Renal cortical epithelial cell (primary cell): ENCODE results near the gene TNFRSF25. TPM values are rescaled to one million over a fixed set of nuclear protein-coding genes. Genes with fewer than 3 reads are reported as not detected.
A peak's percentile ranks its signal among the peaks of the same experiment; 100 is the strongest.
"Not testable (repeated sequence)": the region's sequence is repeated elsewhere in the genome, so short reads cannot be mapped to it uniquely, and the experiment has no call there.

Experiments
- DNase-seq: peaks from one replicate; pipeline ENCODE4 v3.0.0-alpha.2; 2011; ENCODE audit warnings: low read depth
- total RNA-seq: library from RNA; depleted of rRNA; stranded (reverse); fragments of >200 nt; gene quantifications from 2 replicates; pipeline ENCODE4 v1.2.3, GENCODE V29; 2014

The TNFRSF25 gene
- total RNA-seq, 1 donor from 2014 or later = 9.7 TPM

GRCh38 chr1:6502000-6502891 lies 36.3 kb upstream of the TNFRSF25 start:
- DNase-seq = no peak

- DNase-seq = no peak
Measured at GRCh38 chr1:6501279-6501813, 35.4 kb upstream of the TNFRSF25 start.

- no peak for DNase-seq
Measured at GRCh38 chr1:6500544-6501278, 34.7 kb upstream of the TNFRSF25 start.

- no peak for DNase-seq
Measured at GRCh38 chr1:6499296-6499695, 33.3 kb upstream of the TNFRSF25 start.

GRCh38 chr1:6498576-6499111 lies 32.7 kb upstream of the TNFRSF25 start:
- no peak for DNase-seq

- no peak for DNase-seq
Measured at GRCh38 chr1:6497867-6498575, 32.0 kb upstream of the TNFRSF25 start.

GRCh38 chr1:6497215-6497866 lies 31.4 kb upstream of the TNFRSF25 start:
- no peak for DNase-seq

- no peak for DNase-seq
Measured at GRCh38 chr1:6496890-6497214, 30.9 kb upstream of the TNFRSF25 start.

- no peak for DNase-seq
Measured at GRCh38 chr1:6496365-6496721, 30.4 kb upstream of the TNFRSF25 start.

- DNase-seq = no peak
Measured at GRCh38 chr1:6495540-6496364, 29.8 kb upstream of the TNFRSF25 start.

- no peak for DNase-seq
Measured at GRCh38 chr1:6495041-6495441, 29.1 kb upstream of the TNFRSF25 start.

- DNase-seq = no peak
Measured at GRCh38 chr1:6494627-6495026, 28.7 kb upstream of the TNFRSF25 start.

GRCh38 chr1:6493834-6494223 lies 27.9 kb upstream of the TNFRSF25 start:
- DNase-seq = not testable (repeated sequence)

- no peak for DNase-seq
Measured at GRCh38 chr1:6491966-6492365, 26.0 kb upstream of the TNFRSF25 start.

GRCh38 chr1:6491480-6491962 lies 25.5 kb upstream of the TNFRSF25 start, which contains the start of gene PLEKHG5:
TSS of gene PLEKHG5 (minus strand) at chr1:6491667. CDS start at chr1:6477571, 14,096 bp downstream.
- DNase-seq = peak; percentile 83

GRCh38 chr1:6491081-6491449 lies 25.1 kb upstream of the TNFRSF25 start:
- DNase-seq = no peak

- peak; percentile 35 for DNase-seq
Measured at GRCh38 chr1:6490181-6491080, 24.5 kb upstream of the TNFRSF25 start.

- DNase-seq = peak; percentile 46
Measured at GRCh38 chr1:6489799-6490180, 23.8 kb upstream of the TNFRSF25 start.

GRCh38 chr1:6489383-6489765 lies 23.4 kb upstream of the TNFRSF25 start:
- no peak for DNase-seq
